H1 (cell line): ENCODE measurements around the gene ITSN1. TPM values are rescaled to one million over a fixed set of nuclear protein-coding genes. Genes with fewer than 3 reads are reported as not detected.

Experiments used
- ATF3 ChIP-seq: IDR thresholded peaks from 2 replicates; pipeline ENCODE4 v1.6.1; 2011; ENCODE audit warnings: low read depth, mild to moderate bottlenecking, low read length; ENCODE audit not compliant: insufficient read depth
- CBX8 ChIP-seq: fragments of 300-800, 300-1000 bp; sonication (generic); IDR thresholded peaks from 2 replicates; pipeline ENCODE4 v1.7.1; 2016; ENCODE audit warnings: low read depth, low read length, borderline replicate concordance
- KDM4A ChIP-seq: IDR thresholded peaks from one replicate; pipeline ENCODE4 v1.7.1; 2012; ENCODE audit warnings: low read depth, mild to moderate bottlenecking, moderate library complexity, low read length, inconsistent platforms; ENCODE audit not compliant: severe bottlenecking
- SP2 ChIP-seq: IDR thresholded peaks from 2 replicates; pipeline ENCODE4 v1.6.1; 2012; ENCODE audit warnings: mild to moderate bottlenecking, low read length, inconsistent platforms
- SUZ12 ChIP-seq: fragments of 200-600 bp; sonication (generic); IDR thresholded peaks from 2 replicates; pipeline ENCODE4 v1.6.1; 2012; ENCODE audit warnings: mild to moderate bottlenecking, inconsistent platforms, low read length, moderate library complexity, mixed read lengths
- TEAD4 ChIP-seq: IDR thresholded peaks from 2 replicates; pipeline ENCODE4 v1.6.1; 2012; ENCODE audit warnings: low read depth, low read length, inconsistent platforms, mixed read lengths
- polyA plus RNA-seq, 7 experiments: library from polyadenylated mRNA; depleted of rRNA in 3 of 7; stranded (reverse) in 5 of 7; unstranded in 2 of 7; fragments of >200 nt in 5 of 7; fragments of 200-250 nt in 2 of 7; gene quantifications; 1 replicate in 5 of 7; 2 replicates in 1 of 7; 4 replicates in 1 of 7; pipeline versions ENCODE4 v1.2.1 to v1.2.3, GENCODE V29; 2011 to 2013; ENCODE audit warnings: missing spikeins in 2 of 7, mixed read lengths in 2 of 7
- total RNA-seq: library from RNA; stranded (reverse); fragmentation: NEBNext Ultra II Directional; extraction: Animal tissue kit (Norgen Biotek cat#: 25700); gene quantifications from 2 replicates; pipeline ENCODE4 v1.2.1, GENCODE V29; 2021

ITSN1 gene
- total and polyA plus RNA-seq, 2 of the 8 experiments (the other 6 are each of a cell fraction or from before 2014, with no cell fraction given): 60.8 to 78.1 TPM

- TF ChIP-seq ATF3: no peak
- no peak for TF ChIP-seq SUZ12
- 0 out of 2 replicates have a peak, but pooled peaks have one; percentile 17 for TF ChIP-seq TEAD4
- TF ChIP-seq SP2: peak; percentile 56; the same call in 1 of the 2 replicates
- TF ChIP-seq CBX8: no peak
- TF ChIP-seq KDM4A: peak; percentile 75
Observed at GRCh38 chr21:33641352-33642026, 812 bp upstream of the ITSN1 start, which contains the start of gene CRYZL1 (continued).
